Measurements from ENCODE around the gene EGLN2.
"Not testable (repeated sequence)": the region's sequence is repeated elsewhere in the genome, so short reads cannot be mapped to it uniquely, and the experiment has no call there.

Gene EGLN2

GRCh38 chr19:40819479-40820234 lies 20.7 kb downstream of the EGLN2 start:
- not testable (repeated sequence) for DNase-seq (ENCODE audit: low read depth)

- no peak for DNase-seq (ENCODE audit: low read depth)
Measured at GRCh38 chr19:40822161-40822560, 23.2 kb downstream of the EGLN2 start.

DNA sequence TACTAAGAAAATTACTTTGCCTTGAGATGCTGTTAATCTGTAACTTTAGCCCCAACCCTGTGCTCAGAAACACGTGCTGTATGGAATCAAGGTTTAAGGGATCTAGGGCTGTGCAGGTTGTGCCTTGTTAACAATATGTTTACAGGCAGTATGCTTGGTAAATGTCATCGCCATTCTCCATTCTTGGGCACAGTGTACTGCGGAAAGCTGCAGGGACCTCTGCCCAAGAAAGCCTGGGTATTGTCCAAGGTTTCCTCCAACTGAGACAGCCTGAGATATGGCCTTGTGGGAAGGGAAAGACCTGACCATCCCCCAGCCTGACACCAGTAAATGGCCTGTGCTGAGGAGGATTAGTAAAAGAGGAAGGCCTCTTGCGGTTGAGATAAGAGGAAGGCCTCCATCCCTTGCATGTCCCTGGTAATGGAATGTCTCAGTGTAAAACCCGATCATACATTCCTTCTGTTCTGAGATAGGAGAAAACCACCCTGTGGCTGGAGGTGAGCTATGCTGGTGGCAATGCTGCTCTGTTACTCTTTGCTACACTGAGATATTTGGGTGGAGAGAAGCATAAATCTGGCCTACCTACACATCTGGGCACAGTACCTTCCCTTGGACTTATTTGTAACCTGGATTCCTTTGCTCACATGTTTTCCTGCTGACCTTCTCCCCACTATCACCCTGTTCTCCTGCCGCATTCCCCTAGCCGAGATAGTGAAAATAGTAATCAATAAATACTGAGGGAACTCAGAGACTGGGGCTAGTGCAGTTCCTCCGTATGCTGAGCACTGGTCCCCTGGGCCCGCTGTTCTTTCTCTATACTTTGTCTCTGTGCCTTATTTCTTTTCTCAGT lies 23.9 kb downstream of the EGLN2 start:
- not testable (repeated sequence) for DNase-seq (ENCODE audit: low read depth)

DNA sequence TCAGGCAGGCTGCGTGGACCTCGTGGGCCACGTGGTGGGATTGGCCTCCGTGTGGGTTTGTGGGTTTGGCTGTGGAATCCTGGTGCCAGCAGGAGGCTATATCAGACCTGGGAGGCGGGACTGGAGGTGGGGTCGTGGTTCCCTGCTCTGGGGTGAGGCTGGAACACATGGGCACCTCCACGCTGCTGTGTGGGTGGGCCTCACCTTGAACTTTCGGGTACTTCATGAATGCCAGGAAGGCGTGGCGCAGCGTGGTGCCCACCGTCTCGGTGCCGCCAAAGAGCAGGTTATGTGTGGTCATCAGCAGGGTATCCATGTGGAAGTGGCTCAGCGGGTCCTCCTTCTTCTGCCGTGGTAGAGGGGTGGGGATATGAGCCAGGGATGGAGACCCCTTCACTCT lies 25.9 kb downstream of the EGLN2 start:
- DNase-seq (ENCODE audit: low read depth) = not testable (repeated sequence)

- DNase-seq (ENCODE audit: low read depth) = not testable (repeated sequence)
Measured at GRCh38 chr19:40825460-40826095, 26.6 kb downstream of the EGLN2 start.

- not testable (repeated sequence) for DNase-seq (ENCODE audit: low read depth)
Measured at GRCh38 chr19:40826312-40826698, 27.3 kb downstream of the EGLN2 start.

- not testable (repeated sequence) for DNase-seq (ENCODE audit: low read depth)
Measured at GRCh38 chr19:40826699-40827385, 27.9 kb downstream of the EGLN2 start.

DNA sequence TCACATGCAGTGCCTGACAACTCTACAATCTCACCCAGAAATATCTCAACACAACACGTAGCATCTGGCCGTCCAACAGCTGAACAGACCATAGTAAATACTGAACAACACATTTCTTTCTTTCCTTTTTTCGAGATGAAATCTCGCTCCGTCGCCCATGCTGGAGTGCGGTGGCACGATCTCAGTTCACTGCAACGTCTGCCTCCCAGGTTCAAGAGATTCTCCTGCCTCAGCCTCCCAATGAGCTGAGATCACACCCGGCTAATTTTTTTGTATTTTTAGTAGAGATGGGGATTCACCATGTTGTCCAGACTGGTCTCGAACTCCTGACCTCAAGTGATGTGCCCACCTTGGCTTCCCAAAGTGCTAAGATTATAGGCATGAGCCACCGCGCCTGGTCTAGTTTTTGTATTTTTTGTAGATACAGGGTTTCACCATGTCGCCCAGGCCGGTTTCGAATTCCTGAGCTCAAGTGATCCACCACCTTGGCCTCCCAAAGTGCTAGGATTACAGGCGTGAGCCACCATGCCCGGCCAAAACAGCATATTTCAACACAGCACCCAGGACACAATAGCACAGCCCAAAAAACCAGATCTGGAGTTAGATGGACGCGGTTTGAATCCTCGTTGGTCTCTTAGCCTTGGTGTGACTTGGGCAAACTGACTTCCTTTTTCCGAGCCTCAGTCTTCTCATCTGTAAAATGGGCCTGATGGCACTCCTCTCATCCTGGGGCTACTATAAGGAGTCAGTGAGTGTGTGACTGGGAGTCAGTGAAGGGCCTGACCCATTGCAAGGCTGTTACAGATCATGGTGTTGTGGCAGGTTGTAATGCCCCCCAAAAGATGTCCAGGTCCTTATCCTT lies 28.6 kb downstream of the EGLN2 start:
- no peak for DNase-seq (ENCODE audit: low read depth)

DNA sequence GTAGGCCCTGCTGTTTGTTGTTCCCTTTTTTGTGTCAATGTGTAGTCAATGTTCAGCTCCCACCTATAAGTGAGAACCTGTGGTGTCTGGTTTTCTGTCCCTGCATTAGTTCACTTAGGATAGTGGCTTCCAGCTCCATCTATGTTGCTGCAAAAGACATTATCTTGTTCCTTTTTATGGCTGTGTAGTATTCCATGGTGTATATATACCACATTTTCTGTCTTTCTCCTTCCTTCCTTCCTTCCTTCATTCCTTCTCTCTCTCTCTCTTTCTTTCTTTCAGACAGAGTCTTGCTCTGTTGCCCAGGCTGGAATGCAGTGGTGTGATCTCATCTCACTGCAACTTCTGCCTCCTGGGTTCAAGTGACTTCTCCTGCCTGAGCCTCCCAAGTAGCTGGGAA lies 30.2 kb downstream of the EGLN2 start:
- no peak for DNase-seq (ENCODE audit: low read depth)

DNA sequence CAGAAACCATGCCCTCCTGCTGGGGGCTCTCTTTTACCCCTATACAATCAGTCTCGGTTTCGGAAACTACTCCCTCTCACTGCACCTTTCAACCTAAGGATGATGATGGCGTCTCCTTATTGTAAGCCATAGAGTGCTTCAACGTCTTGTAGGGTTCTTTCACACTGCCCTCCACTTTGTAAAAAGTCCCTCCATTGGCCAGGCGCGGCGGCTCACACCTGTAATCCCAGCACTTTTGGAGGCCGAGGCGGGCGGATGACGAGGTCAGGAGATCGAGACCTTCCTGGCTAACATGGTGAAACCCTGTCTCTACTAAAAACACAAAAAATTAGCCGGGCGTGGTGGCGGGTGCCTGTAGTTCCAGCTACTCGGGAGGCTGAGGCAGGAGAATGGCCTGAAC lies 31.8 kb downstream of the EGLN2 start:
- not testable (repeated sequence) for DNase-seq (ENCODE audit: low read depth)

GRCh38 chr19:40831502-40832430 lies 32.8 kb downstream of the EGLN2 start:
- DNase-seq (ENCODE audit: low read depth) = no peak

DNA sequence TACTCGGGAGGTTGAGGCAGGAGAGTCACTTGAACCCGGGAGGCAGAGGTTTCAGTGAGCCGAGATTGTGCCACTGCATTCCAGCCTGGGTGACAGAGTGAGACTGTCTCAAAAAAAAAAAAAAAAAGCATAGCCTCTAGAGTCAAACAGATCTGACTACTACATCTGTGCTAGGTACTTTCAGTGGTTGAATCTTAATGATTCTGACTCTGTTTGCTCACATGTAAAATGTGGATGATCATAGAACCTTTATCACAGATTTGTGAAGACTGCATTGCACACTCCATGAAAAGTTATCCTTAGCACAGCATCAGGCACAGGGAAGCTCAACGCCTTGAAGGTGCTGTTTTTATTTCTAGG lies 33.4 kb downstream of the EGLN2 start:
- not testable (repeated sequence) for DNase-seq (ENCODE audit: low read depth)

- DNase-seq (ENCODE audit: low read depth) = not testable (repeated sequence)
Measured at GRCh38 chr19:40833728-40834533, 34.9 kb downstream of the EGLN2 start.

DNA sequence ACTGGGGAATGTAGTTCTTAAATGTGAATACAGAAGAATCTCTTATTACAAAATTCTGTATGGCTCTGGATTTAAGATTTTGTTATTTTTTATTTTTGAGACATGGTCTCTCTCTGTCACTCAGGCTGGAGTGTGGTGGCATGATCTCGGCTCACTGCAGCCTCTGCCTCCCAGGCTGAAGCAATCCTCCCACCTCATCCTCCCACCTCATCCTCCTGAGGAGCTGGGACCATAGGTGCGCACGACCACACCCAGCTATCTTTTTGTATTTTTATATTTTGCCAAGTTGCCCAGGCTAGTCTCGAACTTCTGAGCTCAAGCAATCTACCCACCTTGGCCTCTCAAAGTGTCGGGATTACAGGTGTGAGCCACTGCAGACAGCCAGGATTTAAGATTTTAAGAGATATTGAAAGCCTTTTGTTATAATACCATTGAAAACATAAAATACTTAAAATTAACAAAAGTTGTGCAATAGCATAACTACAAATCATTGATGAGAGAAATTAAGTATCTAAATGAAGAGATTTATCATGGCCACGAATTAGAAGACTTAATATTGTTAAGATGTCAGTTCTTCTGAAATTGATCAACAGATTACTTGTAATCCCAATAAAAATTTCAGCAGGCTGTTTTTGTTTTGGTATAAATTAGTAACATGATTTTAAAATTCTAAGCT lies 37.9 kb downstream of the EGLN2 start:
- DNase-seq (ENCODE audit: low read depth) = no peak

GRCh38 chr19:40838477-40838876 lies 39.5 kb downstream of the EGLN2 start:
- not testable (repeated sequence) for DNase-seq (ENCODE audit: low read depth)

- not testable (repeated sequence) for DNase-seq (ENCODE audit: low read depth)
Measured at GRCh38 chr19:40842012-40842411, 43.0 kb downstream of the EGLN2 start.

- DNase-seq (ENCODE audit: low read depth) = not testable (repeated sequence)
Measured at GRCh38 chr19:40842997-40843652, 44.1 kb downstream of the EGLN2 start.

- DNase-seq (ENCODE audit: low read depth) = peak; percentile 64
Measured at GRCh38 chr19:40843653-40844052, 44.7 kb downstream of the EGLN2 start.

Measured in stimulated activated CD8-positive, alpha-beta memory T cell treated with anti-CD3 and anti-CD28 coated beads, Interleukin-12 subunit alpha, Interleukin-12 subunit beta, amount 100 ng/mL, for 4 hours (primary cell).